ENCODE data around the gene COTL1. TPM values are rescaled to one million over a fixed set of nuclear protein-coding genes. Genes with fewer than 3 reads are reported as not detected.

The COTL1 gene
- polyA plus RNA-seq, 3 donors = 123 to 153 (median 140) TPM

GRCh38 chr16:84557059-84557458 lies 60.8 kb downstream of the COTL1 start:
- DNase-seq = no peak

DNA sequence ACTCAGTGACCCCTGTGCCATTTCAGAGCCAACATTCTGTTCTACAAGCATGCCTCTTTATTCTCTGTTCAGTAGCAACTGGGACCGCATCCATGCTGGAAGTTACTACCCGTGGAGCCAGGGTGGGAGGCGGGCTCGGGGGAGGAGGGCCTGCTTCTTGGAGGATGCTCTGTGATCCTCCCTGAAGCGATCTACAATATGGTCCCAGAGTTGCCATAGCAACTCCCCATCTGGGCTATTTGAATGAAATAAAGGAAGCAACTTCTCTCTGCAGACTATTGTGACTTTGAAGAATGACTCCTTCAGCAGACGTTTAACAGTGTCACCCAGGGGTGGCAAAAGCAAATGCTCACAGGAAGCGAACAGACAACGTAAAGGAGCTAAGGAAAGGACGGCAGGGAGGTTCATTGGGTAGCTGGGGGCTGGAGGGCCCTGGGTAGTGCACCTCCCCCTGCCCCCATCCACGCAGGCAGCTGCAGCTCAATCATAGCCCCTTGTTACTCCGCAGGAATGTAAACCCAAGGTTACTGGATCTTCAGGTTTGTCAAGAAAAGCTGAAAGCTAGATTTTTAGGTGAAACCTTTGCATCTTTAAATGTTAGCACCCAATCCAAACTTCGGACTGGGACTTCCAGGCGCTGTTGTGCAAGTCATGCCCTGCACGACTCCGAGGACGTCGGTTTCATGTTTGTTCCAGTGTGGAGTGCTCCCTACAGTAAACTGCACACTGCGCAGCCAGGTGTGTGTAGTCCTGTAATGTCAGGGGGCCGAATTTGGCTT lies 62.3 kb downstream of the COTL1 start:
- DNase-seq = no peak

DNA sequence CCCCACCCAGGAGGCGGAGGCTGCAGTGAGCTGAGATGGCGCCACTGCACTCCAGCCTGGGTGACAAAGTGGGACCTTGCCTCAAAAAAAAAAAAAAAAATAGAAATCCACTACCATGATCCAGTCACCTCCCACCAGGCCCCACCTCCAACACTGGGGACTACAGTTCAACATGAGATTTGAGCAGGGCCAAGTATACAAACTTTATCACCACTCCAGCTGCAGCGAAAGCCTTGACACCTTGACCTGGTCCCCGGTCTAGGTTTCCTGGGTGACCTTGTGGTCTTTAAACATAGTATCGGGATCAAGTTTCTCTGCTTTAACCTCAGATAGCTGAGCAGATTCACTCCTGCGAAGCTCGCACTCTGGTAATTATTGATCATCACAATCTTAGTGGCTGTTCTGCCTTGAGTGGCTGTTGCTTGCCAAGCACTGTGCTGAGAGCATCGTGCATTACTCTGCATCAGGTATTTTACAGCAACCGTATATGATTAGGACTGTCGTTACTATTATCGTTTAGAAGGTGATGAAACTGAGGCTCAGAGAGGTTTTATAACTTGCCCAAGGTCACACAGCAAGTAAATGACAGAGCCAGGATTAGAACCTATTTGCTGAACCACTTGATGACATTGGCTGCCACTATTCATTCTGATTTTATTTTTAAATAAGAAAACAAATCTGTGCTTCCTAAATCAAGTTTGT lies 63.1 kb downstream of the COTL1 start:
- no peak for DNase-seq

DNA sequence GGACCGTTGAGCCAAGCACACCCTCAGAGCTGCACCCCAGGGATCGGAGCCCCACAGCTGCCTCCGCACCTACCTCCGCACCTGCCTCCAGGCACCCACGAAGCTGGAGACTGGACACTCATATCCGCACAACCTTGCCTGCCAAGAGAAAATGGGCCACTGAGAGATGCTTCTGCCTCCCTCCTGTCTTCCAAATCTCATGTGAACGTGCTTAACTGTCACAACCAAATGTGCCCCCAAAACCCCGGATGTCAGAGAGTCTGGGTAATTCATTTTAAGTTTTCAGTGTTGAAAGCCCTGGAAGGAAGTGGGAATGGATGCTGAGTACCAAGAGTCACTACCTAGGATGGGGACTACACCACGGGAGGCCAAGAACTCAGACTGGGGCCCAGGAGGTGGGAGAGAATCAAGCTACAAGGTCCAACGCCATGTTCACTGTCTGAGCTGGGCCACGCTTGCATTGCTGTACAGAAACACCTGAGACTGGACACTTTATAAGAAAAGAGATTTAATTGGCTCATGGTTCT lies 63.9 kb downstream of the COTL1 start:
- no peak for DNase-seq

DNA sequence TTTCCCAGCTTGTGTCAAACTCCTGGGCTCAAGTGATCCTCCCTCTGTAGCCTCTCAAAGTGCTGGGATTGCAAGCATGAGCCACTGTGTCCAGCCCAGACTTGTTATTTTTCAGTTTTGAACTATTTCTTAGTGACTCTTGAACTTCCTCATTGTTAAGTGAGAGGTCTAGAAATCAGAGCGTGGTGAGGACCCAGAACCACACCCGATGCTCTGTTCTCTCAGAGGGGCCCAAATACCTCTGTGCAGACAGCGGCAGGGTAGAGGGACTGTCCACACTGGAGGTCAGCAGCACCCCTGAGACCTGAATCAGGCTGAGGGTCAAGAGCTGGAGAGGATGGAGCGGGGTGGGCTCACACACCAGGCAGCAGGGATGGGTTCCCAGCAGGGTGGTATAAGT lies 65.7 kb downstream of the COTL1 start:
- no peak for DNase-seq

DNA sequence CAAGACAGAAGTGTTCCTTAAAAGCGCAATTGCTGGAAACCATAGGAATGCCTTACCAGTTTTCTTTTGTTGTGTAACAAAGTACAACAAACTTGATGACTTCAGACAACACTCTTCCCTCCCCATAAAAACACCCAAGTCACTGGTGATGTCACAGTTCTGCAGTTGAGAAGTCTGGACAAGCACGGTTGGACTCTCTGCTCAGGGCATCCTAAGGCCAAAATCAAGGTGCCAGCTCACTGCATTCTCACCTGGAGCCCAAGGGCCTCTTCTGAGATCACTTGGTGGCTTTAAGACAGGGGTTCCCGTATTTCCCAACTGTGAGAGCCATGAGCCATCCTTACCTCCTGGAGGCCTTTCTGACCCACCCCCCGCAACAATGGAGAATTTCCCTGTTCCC lies 67.8 kb downstream of the COTL1 start:
- DNase-seq = no peak

DNA sequence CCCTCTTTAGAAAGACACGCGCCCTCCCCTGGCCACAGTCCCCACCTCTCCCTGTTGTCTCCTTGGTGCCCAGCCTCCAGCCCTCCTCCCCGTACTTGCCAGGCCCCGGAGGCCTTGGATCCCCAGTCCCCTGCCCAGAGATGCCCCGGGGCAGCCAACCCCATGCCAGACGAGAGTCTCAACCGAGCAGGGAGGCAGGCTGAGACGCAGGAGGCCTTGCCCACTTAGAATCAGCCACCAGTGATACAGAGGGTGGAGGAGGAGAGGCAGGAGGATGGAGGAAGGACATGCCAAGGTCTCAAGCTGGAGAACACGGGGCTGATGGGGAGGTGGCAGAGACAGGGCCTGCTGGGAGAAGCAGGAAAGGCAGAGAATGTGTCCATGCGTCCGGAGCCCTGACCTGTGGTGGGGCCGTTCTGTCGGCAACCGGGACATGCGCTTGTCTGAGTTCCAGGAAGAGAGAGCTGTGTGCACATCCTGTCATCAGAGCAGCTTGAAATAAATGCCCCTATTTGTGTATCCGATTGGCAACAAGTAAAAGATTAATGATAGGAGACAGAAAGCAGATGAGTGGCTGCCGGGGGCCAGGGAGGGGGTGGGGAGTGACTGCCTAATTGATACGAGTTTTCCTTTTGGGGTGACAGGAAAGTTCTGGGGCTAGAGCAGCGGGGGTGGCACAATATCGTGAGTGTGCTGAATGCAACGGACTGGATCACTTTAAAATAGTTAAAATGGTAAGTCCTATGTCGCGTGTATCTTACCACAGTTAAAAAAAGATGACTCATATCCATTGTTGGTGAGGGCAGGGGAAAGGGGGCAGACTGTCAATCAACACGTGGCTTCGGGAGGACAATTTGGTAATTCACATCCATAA lies 68.7 kb downstream of the COTL1 start:
- DNase-seq = no peak

DNA sequence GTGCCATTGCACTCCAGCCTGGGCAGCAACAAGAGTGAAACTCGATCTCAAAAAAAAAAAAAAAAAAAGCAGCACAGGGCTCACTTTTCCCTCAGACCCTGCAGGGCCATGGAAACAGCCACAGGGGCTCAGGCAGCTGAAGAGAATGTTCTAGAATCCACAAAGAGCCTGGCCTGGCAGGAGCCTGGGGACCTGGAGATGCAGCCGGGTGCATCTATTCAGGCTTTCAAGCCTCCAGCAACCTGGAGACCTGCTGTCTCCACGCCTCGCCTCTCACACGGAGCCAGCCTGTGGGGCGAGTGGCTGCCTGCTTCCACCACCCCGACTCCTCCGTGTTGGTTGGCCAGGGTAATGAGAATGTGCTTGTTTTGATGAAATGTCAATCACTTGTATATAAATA lies 69.4 kb downstream of the COTL1 start:
- DNase-seq = no peak

GRCh38 chr16:84547546-84548061 lies 70.3 kb downstream of the COTL1 start:
- no peak for DNase-seq

GRCh38 chr16:84546669-84547545 lies 71.0 kb downstream of the COTL1 start:
- DNase-seq = no peak

DNA sequence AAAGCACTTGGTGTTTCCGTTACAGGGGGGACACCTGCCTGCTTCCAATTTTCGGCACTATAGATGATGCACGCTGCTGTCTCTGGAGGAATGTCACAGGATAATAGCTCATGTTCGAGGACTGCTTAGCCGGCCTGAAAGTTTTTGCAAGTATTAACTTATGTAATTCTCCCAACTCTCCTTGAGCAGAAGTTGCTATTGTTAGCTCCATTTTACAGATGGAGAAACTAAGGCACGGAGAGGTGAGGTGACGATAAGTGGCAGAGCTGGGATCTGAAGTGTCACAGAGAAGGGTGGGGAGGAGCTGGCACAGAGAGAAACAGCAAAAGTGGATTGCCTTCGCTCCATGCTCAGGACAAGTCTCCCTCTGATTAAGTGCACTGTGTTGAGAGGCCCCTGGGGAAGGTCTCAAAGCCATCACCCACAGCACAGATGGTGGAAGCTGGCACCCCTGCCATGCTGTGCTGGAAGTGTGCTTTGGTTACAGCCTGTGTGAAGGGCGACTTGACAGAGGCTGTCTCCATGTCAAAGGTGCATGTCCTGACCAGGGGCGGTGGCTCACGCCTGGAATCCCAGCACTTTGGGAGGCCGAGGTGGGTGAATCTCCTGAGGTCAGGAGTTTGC lies 72.7 kb downstream of the COTL1 start:
- no peak for DNase-seq

DNA sequence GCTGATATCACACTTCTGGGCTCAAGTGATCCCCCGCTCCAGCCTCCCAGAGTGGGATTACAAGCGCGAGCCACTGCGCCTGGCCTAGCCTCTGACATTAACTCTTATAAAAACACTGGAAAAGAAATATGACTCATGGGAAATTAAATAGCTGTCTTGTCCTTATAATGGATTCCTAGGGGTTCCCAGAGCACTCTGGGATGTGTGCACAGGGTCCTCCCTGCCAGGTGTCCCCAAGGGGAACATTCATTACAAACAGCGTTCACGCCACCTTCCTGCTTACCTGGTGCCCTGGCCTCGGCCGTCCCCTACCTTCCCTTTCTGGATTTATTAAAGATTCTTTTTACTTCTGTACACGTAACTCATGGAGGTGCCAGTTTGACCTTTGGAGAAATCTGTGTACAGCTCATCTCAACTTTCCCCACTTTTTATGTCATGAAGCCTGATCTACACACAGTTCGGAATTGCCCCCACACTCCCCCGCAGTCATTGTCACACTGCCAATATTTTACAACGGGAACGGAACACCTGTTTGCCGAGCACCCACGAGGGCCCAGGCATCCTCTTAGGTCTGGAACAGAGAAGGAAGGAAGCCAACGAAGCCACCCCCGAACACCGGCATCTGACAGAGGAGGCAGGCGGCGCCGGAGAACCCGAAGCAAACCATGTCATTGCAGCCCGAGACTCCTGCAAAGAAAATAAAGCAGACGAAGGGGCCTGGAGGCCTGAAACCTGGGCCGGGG lies 73.7 kb downstream of the COTL1 start:
- DNase-seq = no peak

DNA sequence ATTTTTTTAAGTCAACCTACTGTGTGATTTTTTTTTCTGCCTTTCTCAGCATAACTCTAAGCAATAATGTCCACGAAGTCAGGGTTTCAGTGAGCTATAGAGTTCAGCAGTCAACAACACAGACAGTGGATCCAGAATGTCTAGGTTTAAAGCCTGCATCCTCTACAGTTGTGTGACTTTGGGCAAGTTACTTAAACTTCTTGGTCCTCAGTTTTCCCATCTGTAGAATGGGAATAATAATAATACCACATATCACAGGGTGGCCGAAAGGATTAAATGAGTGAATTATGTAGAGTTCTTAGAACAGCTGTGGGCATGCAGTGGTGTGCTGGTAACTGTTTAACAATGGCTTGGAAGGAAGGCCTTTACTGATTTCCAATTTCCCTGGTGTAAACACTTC lies 74.6 kb downstream of the COTL1 start:
- DNase-seq = no peak

DNA sequence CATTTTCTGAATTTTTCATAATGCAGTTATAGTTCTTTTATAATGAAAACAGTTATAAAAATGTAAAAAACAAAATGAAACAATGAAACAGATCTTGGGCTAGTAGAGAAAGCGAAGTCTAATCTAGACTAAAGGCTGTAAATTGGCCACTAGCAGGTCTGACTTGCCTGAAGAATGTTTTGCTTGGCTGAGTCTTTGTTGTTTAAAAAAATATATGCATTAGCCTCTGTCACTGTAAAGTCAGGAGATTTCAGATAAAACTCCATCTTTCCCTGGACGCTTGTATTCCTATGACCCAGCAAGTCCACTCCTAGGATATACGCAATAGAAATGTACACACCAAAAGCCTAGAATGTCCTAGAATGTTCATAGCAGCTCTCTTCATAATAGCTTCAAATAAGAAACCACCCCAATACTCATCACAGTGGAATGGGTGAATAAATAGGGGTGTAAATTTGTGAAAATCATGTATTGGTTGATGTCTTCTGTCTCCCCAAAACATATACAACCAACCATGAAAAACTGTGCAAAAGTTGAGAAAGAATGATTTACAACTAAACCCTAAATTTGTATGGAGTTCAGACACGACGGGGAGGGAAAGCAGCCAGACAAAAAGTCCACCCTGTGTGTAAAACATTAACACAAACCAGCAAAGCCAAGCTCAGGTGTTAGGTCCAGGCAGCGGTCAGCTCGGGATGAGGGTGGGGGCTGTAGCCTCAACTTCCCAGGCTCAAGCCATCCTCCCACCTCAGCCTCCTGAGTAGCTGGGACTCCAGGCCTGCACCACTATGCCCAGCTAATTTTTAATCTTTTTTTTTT lies 75.7 kb downstream of the COTL1 start:
- DNase-seq = no peak

DNA sequence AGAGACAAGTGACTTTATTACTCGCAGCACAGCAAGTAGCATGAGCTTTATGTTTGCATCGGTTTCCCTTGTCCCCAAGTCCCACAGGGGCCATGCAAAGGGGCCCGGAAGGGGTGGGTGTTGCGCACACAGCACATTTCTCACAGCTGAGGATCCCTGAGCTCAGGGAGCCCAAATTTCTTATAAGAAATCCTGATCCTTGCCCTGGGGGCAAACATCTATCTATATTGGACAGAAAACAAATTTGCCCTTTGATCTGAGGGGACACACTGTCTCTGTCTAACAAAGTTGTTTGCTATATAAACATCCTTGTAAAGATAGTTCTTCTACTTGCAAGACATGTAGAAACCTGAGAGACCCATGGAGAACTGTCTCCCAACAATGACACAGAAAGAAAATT lies 77.7 kb downstream of the COTL1 start:
- no peak for DNase-seq

GRCh38 chr16:84538222-84538840 lies 79.5 kb downstream of the COTL1 start:
- DNase-seq = no peak

GRCh38 chr16:84537491-84538151 lies 80.3 kb downstream of the COTL1 start:
- no peak for DNase-seq

DNA sequence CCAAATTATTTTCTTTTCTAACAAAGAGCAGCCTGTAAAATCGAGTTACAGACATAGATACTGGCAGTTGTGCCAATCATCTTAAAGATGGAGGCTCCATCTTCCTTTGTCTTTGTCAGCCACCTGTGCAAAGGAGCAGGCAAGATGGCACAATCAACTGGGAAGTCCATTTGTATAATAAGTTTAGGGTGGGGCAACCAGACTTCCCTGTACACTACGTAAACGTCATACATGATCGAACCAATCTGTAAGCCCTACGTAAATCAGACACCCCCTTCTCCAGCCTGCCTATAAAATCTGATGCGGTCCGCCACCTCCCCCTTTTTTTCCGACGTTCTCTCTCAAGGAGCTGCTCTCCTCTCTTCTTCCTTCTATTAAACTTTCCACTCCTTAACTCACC lies 82.0 kb downstream of the COTL1 start:
- no peak for DNase-seq

All from renal pelvis (tissue), 4 donors.